IPS DF 19.7 (cell line): Measurements from ENCODE around the gene CSKMT.

Experiments
- DNase-seq: peaks from one replicate; pipeline ENCODE4 v3.0.0-alpha.2; 2013; ENCODE audit warnings: low read depth, low spot score

The CSKMT gene

GRCh38 chr11:62716816-62717215 is 51.7 kb downstream of the CSKMT start:
- DNase-seq, result no peak
